Sigmoid colon (tissue), 4 donors: Measurements from ENCODE around the gene CD300E.

Experiments
- CTCF ChIP-seq, 4 experiments: fragments of 450-650 bp in 3 of 4; fragments of 200-600 bp in 1 of 4; IDR thresholded peaks; one replicate each; pipeline ENCODE4 v1.5.1; 2016 to 2019; ENCODE audit warnings: antibody characterized with exemption in 4 of 4, mild to moderate bottlenecking in 3 of 4, moderate library complexity in 2 of 4
- POLR2AphosphoS5 ChIP-seq, 4 donors: sonication (generic); formaldehyde crosslinking; IDR thresholded peaks; one replicate each; pipeline ENCODE4 v1.6.1; 2017; ENCODE audit warnings: antibody characterized with exemption in 4 of 4

- TF ChIP-seq CTCF (IDR thresholded peaks at IDR 0.05) (no peak), POLR2AphosphoS5 (IDR thresholded peaks at IDR 0.05) (no peak)
These were observed 39.1 kb downstream of the CD300E start for GRCh38 chr17:74584292-74585060.
